ENCODE data around the gene MEF2A.
"Not testable (repeated sequence)": the region's sequence is repeated elsewhere in the genome, so short reads cannot be mapped to it uniquely, and the experiment has no call there.

MEF2A gene

DNA sequence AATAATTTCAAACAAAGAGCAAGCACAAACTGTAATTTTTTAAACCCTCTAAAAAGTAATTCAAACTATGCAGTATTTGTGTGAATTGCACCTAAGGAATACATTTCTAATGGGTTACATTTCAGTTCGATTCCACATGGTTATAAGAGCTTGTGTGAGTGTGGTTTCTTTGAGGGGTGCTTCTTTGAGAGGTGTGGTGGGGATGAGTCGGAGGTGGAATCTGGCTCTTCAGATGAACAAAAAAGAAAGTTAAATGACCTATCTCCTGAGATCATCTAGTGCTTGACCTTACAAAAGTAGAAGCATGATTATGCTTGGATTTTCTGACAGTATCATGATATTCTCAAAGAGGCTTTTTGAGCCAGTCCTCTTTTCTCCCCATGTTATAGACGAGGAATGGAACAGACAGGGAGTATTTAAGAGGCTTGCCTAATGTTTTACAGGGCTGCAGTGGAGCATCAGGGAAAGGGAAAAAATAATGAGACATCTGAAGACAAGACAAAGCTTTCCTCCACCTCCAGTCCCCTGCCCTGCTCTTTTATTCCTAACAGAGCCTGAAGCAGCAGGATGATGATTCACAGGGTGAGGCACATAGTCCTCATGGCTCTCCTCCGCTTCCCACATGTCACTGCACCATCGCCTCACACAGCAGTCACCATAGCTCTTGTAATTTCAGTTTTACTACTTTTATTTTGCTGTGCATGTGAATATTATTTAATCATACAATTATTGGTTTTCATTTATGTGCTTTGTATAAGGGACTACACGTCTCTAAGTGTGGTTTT lies 85.4 kb downstream of the MEF2A start:
- no peak for DNase-seq

DNA sequence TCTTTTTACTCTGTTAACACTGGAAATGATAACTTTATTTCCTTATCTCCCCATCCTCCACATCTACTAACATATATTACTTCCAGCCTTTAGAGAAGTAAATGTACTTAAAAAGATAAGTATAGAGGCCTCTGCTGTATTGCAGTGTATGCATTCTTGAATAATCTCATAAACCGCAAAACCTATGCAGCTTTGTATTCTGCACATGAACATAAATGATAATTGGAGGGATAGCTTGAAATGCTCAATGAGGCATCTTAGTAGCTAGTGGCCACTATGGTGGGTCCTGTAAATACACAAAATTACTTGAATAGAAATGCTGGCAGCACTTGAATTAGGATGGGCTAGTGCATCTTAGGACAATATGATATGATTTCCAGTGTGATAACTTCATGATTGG lies 90.4 kb downstream of the MEF2A start:
- no peak for DNase-seq

DNA sequence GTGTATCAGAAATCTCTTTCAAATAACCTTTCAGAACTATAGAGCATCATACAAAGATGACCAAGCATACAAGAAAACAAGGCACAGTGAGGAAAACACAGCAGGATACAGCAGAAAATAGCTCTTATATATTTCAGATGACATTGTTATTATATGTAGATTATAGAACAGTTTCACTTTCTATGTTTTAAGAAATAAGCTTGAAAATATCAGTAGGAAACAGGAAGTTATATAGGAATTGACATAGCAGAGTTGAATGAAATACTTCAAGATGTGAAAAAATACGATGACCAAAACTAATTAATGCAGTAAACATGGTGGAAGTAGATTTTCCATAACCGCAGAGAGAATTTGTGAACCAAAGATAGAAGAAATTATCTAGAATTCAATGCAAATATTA lies 92.2 kb downstream of the MEF2A start:
- no peak for DNase-seq

DNA sequence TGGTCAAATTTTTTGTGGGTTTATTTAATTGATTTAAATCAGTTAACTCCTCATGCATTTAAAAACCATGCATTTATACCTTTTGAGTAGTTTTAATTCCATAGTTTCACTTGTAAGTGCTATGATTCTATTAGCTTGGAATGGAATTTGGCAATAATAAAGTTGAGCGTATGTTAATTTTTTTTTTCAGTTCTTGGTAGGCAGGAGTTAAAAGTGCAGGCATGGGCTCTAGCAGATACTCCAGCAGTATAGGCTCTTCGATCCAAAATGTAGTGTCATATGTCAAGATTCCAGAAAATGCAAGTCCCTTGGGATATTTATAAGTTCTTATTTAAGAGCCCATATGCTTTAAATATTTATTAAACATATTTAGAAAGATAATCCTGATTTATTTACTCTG lies 97.1 kb downstream of the MEF2A start:
- DNase-seq = no peak

DNA sequence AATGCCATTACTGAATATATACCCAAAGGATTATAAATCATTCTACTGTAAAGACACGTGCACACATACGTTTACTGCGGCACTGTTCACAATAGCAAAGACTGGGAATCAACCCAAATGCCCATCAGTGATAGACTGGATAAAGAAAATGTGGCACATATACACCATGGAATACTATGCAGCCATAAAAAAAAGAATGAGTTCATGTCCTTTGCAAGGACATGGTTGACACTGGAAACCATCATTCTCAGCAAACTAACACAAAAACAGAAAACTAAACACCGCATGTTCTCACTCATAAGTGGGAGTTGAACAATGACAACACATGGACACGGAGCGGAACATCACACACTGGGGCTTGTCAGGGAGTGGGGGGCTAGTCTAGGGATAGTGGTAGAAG lies 100.3 kb downstream of the MEF2A start:
- not testable (repeated sequence) for DNase-seq

DNA sequence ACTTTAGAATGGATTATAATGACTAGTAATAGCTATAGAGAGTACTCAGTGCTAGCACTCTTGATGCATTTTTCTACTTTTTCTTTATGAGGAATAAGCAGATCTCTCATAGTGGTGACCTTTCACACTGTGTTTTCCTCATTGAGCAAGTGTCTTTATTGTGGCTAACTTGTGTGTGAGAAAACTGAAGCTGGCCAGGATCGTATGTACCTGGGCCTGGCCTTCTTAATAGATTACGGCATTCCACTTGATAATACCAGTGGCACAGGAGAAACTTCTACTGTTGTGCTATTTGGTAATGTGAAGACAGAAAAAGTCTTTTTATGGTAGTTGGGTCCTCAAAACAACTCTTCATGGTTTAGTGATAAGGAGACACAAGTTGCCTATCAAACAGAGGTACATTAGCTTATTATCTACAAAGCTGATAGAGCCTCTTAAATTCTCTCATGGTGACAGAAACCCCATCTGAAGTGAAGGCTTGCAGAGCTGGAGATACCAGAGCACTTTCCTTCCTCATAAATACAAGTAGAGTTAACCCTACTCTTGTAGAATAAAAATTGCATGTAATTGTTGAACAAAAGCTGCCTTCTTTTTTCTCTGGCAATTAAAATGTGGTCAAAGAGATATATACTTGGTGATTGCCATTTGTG lies 102.9 kb downstream of the MEF2A start:
- DNase-seq = no peak

DNA sequence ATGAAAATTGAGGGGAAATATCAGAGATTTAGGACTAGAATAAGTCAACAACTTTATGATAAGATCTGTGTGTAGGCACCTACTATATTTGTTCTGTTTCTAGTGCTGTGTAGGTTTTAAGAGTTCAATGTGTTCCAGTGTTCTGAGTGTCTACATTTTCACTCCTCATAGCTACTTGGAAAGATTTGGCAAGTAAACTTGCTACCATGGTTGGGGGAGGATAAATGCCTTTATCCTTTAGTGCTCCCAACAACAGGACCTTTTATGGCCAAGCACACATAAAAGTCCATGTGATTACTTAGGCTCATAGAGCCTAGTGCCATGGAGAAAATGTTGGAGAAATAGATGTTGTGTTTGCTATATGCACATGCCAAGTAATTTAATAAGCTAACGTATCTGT lies 103.5 kb downstream of the MEF2A start:
- DNase-seq = no peak

DNA sequence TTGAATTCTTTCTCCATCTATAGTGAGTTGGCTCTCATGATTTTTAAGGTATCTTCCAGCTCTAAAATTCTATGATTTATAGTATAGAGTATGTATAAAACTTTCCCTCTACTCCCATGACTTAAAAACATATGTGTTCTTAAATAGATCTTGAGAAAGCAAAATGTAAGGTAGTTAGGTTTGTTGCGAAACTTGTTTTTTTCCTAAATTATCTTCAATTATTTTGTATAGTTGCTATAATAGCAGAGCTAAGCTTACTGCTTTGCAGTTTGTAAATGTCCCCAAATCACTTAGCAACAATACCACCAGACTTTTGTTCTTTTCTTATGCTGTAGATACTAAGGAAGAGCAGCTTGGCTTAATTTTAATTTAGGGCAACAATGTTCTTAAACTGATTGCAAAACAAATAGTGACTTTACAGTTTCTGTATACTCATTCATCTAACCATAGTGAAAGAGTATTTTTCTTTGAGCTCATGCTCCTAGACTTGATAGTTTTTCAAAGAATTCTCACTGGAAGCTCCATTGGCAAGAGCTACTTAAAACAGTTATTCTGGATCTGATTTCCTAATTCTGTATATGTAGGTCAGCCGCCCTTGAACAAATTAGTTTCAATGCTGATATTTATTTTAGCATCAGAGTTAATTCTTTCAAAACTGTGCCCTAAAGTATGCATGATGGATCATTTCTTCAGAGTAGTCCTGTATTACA lies 106.3 kb downstream of the MEF2A start:
- DNase-seq = no peak

DNA sequence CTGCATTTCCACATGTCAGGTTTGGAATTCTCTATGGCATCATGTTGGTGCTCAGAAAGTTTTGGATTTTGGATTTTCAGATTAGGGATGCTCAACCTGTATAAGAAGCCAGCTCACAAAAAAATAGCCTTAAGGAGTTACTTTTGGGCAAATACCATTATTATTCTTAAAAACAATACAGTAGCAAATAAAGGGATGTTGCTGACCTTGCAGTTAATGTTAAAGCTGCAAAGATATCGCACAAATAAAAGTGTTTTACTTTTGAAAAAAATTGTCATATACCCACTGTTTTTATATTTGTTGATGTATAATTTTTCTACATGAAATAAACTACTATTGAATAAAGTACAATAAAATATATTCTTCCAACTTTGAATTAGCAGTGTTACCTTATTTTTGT lies 107.3 kb downstream of the MEF2A start:
- DNase-seq = no peak

DNA sequence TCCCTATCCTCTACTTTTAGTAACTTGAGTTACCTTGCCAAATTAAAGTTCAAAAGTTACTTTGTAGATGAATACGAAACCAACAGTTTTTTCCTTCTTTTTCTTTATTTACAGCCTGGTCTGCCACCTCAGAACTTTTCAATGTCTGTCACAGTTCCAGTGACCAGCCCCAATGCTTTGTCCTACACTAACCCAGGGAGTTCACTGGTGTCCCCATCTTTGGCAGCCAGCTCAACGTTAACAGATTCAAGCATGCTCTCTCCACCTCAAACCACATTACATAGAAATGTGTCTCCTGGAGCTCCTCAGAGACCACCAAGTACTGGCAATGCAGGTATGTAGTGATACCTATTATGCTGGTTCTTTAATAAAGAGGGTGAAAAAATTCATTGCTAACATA lies 108.5 kb downstream of the MEF2A start:
- DNase-seq = no peak

DNA sequence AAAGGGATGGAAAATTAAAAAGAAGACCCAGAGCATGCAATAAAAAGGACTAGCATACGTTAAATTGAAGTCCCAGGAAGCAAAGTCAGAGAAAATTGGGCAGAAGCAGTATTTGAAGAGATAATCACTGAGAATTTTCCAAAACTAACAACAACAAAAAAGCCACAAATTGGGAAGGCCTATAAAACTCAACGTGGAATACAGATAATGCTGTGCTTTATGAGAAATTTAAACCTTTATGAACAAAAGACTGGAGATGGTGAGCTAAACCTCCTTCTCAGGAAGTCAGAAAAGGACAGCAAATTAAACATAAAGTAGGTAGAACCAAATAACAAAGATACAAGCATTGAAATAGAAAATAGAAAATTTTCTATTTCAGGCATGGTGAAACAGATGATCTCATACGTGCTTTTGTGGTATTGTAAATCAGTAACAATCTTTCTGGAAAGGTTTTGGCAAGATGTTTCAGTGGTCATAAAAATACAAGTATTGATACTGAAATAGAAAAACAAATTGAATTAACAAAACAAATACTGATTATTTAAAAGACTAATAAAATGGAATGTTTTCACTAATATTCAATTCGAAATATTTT lies 111.9 kb downstream of the MEF2A start:
- no peak for DNase-seq

DNA sequence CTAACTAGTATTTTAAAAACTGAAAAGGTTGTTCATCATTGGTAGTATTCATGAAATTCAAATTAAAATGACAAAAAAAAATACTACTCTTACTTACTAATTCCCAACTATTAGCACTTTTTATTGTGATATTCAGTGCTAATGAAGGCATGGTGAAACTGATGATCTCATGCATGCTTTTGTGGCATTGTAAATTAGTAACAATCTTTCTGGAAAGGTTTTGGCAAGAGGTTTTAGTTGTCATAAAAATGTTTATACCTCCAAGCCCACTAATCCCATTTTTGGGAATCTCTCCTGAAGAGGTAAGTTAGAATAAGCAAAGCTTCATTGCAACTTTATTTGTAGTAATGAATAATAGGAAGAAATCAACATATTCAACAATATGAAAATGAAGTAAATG lies 114.5 kb downstream of the MEF2A start:
- DNase-seq = no peak

DNA sequence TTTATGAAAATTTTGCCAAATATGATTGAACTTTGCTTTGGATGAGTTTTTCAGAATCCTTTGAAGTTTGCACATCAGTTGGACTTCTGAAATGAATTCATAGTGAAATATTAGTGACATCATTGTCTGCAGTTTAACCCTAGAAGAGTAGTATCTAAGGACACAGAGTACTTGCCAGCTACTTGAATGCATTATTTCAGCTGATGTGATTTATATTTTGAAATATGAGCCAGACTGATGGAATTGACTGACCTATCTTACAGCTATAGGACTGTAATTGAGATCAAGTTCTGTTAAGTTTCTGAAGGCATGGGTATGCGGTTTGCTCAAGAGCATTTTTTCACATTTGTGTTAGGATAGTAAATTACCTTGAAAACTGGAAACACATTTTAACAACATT lies 116.2 kb downstream of the MEF2A start:
- no peak for DNase-seq

DNA sequence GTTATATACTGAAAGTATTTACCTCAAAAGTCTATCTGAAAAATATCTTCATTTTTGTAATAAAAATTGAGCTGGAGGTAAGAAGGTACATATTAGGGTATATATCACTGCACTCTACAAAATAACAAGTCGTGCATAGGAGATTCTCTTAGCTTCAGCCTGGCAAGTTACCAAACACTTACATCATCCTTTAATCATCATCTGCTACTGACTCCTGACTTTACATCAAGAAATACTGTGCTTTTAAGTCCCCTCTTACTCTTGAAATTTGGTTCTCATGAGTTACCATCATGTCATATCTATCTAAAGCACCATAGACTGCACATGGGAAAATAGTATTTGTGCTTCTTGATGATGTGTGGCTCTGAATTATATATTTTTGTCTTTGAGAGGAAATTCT lies 116.7 kb downstream of the MEF2A start:
- no peak for DNase-seq

DNA sequence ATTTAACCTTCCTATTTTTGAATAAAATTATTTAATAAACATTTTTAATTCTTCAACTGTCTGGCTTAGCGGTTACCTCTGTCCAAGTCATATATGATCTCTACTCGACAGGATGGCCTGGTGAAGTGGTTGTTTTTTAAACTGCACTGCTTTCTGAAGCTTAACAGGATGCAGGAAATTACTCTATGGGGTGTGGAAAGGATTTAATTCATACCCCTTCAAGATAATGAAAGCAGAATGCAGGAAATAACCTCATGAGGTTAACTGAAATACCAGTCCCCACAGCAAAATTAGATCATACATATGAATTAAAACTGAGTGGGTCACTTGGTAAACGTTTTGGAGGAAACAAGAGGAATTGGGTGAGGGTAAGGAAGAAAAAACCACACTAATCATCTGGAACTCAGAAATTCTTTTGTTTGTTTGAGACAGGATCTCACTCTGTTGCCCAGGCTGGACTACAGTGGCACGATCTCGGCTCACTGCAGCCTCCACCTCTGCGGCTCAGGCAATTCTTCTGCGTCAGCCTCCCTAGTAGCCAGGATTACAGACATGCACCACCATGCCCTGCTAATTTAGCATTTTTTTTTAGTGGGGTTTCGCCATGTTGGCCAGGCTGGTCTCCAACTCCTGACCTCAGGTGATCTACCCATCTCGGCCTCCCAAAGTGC lies 117.4 kb downstream of the MEF2A start:
- DNase-seq = no peak

DNA sequence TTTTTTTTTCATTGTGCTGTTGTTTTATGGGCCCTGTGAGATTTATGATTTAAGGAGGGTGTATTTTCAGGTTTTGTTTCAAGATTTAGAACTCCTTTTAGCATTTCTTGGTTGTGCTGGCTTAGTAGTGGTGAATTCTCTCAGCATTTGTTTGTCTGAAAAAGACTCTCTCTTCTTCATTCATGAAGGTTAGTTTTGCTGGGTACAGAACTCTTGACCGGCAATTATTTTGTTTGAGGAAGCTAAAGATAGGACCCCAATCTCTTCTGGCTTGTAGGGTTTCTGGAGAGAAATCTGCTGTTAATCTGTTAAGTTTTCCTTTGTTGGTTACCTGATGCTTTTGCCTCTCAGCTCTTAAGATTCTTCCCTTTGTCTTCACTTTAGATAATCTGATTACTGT lies 120.5 kb downstream of the MEF2A start:
- DNase-seq = no peak

DNA sequence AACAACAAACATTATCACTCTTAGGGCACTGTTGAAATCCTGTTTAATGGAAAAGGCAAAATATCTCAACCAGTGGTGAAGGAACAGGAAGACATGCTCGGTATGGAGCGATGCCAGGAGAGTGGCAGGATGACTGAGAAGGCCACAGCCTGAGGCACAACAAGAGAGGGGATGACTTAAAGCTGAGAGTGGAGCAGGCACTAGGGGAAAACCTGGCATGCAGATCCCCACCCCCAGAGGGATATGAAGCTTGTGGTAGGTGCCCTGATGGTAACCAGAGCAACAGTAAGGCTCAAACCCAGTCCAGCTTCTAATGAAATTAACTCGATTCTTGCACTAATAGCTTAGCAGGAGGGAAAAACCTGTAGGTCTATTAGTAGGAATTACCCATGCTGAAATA lies 127.0 kb downstream of the MEF2A start:
- DNase-seq = no peak

DNA sequence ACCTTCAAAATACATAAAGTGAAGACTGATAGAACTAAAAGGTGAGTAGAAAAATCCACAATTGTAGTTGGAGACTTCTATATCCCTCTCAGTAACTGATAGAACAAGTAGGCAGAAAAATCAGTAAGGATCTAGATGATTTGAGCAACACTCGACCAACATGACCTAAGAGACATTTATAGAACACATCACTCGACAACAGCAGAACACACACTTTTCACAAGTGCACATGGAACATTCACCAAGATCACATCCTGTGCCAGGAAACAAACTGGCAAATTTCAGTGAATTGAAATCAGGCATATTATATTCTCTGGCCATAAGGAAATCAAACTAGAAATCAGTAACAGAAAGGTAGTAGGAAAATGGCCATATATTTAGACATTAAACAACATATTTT lies 130.3 kb downstream of the MEF2A start:
- no peak for DNase-seq

DNA sequence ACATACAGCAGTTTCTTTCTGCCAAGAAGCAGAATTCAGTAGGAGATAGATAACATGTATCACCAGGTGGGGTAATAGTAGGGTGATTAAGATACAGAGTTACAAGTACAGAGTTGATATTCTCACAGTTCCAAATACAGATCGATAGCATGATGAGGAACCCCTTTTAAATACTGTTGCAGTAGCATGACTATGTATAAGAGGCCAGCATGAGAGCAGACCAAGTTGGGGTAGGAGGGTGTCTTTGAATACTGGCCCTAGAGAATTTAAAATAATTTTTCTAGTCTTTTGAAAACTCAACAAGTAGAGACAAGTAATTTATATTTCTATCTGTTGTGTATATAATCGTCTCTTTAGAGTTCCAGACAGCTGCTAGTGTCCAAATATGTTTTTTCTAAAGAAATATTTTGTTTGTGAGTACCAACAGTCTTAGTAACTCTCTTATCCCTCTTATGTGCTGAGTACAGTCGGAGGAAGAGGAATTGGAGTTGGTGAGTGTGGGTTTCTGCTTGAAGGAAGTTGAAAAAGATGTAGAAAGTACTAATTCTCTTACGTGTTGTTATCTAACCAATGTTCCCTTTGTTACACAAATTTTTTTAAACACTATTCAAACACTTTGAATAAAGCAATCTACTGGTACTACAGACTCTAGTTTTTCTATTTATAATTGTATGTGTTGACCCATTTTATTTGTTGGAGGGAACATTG lies 137.3 kb downstream of the MEF2A start:
- no peak for DNase-seq

DNA sequence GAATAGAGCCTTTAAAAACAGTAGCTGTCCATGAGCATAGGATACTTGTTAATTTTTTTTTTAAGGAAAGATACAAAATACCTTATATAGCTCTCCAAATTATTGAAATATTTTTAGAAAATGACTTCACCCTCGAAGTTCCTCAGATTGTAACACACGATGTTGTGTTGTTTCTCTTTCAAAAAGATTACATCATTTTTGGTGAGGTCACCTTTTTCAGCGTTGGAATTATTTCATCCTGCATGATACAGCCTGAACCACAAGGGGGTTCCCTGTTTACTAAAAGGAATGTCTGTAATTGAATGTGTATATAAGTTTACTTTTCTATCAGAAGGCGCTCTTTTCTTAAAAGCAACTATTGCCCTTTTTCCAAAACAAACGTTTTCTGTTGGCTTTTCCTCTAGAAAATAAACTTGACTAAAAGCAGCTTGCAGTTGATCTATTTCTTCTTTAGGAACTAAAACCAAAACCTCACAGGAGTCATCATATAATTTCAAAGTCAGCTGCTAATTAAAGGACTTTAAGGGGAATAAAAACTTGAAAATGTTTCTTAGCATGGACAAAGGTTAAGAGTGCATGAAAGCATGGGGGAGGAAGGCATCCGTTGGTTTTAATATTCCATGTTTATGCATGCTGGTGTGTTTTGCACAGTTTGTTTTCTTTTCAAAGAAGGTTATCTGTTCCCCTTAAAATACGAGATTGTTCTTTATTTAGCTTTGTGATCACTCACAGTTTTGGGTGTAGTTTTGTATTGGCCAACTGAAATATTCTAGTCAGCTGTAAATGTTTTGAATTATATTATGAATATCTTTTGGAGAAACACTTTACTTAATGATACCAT lies 138.0 kb downstream of the MEF2A start:
- DNase-seq = no peak

DNA sequence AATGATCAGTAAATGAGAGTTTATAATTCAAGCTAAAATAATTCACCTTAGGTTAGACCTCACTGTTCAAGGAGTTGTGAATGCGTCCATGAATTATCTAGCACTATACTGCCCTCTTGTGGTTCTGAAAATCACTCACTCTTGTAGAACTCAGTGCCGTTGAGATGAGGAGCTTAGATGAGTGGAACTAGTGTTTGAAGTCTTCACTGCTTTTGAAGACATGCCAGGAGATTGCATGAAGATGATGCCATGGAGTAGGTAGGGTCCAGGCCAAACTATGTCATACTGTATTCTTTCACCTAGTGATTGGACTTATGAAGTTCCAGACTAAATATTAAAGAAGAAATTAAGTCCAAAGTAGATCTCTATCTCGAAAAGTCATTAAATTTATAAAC lies 138.7 kb downstream of the MEF2A start:
- no peak for DNase-seq
